ENCODE data around the gene ATP13A3.

Gene ATP13A3

GRCh38 chr3:194475978-194476377 lies 10.8 kb downstream of the ATP13A3 start:
- no peak for DNase-seq (ENCODE audit: low read depth in 2 of 2)

- no peak for DNase-seq (ENCODE audit: low read depth in 2 of 2)
These were observed 11.5 kb downstream of the ATP13A3 start for GRCh38 chr3:194475138-194475932.

- DNase-seq (ENCODE audit: low read depth in 2 of 2), result no peak
These were observed 12.1 kb downstream of the ATP13A3 start for GRCh38 chr3:194474675-194475074.

GRCh38 chr3:194472290-194472920 lies 14.4 kb downstream of the ATP13A3 start:
- no peak for DNase-seq (ENCODE audit: low read depth in 2 of 2)

- DNase-seq (ENCODE audit: low read depth in 2 of 2), result no peak
These were observed 14.9 kb downstream of the ATP13A3 start for GRCh38 chr3:194471863-194472262.

GRCh38 chr3:194470615-194471014 lies 16.2 kb downstream of the ATP13A3 start:
- no peak for DNase-seq (ENCODE audit: low read depth in 2 of 2)

- no peak for DNase-seq (ENCODE audit: low read depth in 2 of 2)
These were observed 16.8 kb downstream of the ATP13A3 start for GRCh38 chr3:194469977-194470376.

GRCh38 chr3:194468086-194468485 lies 18.7 kb downstream of the ATP13A3 start:
- no peak for DNase-seq (ENCODE audit: low read depth in 2 of 2)

- DNase-seq (ENCODE audit: low read depth in 2 of 2), result no peak
These were observed 19.9 kb downstream of the ATP13A3 start for GRCh38 chr3:194466761-194467356.

- DNase-seq (ENCODE audit: low read depth in 2 of 2), result no peak
These were observed 20.8 kb downstream of the ATP13A3 start for GRCh38 chr3:194465920-194466570.

- no peak for DNase-seq (ENCODE audit: low read depth in 2 of 2)
These were observed 21.6 kb downstream of the ATP13A3 start for GRCh38 chr3:194465246-194465645.

GRCh38 chr3:194464692-194465091 lies 22.1 kb downstream of the ATP13A3 start:
- DNase-seq (ENCODE audit: low read depth in 2 of 2), result no peak

- DNase-seq (ENCODE audit: low read depth in 2 of 2), result no peak
These were observed 23.9 kb downstream of the ATP13A3 start for GRCh38 chr3:194462936-194463335.

GRCh38 chr3:194460566-194460965 lies 26.2 kb downstream of the ATP13A3 start:
- no peak for DNase-seq (ENCODE audit: low read depth in 2 of 2)

- no peak for DNase-seq (ENCODE audit: low read depth in 2 of 2)
These were observed 28.7 kb downstream of the ATP13A3 start for GRCh38 chr3:194458131-194458530.

- no peak for DNase-seq (ENCODE audit: low read depth in 2 of 2)
These were observed 31.3 kb downstream of the ATP13A3 start for GRCh38 chr3:194455481-194455880.

GRCh38 chr3:194450341-194450740 lies 36.5 kb downstream of the ATP13A3 start:
- no peak for DNase-seq (ENCODE audit: low read depth in 2 of 2)

GRCh38 chr3:194449913-194450312 lies 36.9 kb downstream of the ATP13A3 start:
- DNase-seq (ENCODE audit: low read depth in 2 of 2), result no peak

GRCh38 chr3:194447657-194448056 lies 39.1 kb downstream of the ATP13A3 start:
- DNase-seq (ENCODE audit: low read depth in 2 of 2), result no peak

- DNase-seq (ENCODE audit: low read depth in 2 of 2), result no peak
These were observed 39.6 kb downstream of the ATP13A3 start for GRCh38 chr3:194447161-194447560.

- no peak for DNase-seq (ENCODE audit: low read depth in 2 of 2)
These were observed 40.0 kb downstream of the ATP13A3 start for GRCh38 chr3:194446754-194447153.

GRCh38 chr3:194446172-194446571 lies 40.6 kb downstream of the ATP13A3 start:
- DNase-seq (ENCODE audit: low read depth in 2 of 2), result no peak
